Measurements from ENCODE around the gene WWP2.
A peak's percentile ranks its signal among the peaks of the same experiment; 100 is the strongest.
"Not testable (repeated sequence)": the region's sequence is repeated elsewhere in the genome, so short reads cannot be mapped to it uniquely, and the experiment has no call there.

WWP2 gene

GRCh38 chr16:69761983-69762813 lies at the start of gene WWP2:
TSS of gene WWP2 (plus strand) at chr16:69762332. CDS start at chr16:69787011, 24,679 bp downstream.
- peak; percentile 79 for DNase-seq

GRCh38 chr16:69712914-69713581 lies 49.1 kb upstream of the WWP2 start:
- DNase-seq = no peak

- no peak for DNase-seq
These were observed 45.1 kb upstream of the WWP2 start for GRCh38 chr16:69717066-69717465.

- no peak for DNase-seq
These were observed 43.9 kb upstream of the WWP2 start for GRCh38 chr16:69718111-69718764.

- no peak for DNase-seq
These were observed 41.2 kb upstream of the WWP2 start for GRCh38 chr16:69720822-69721430.

GRCh38 chr16:69721441-69721957 lies 40.6 kb upstream of the WWP2 start:
- DNase-seq = no peak

- DNase-seq = no peak
These were observed 37.7 kb upstream of the WWP2 start for GRCh38 chr16:69724414-69724873.

- DNase-seq = no peak
These were observed 37.1 kb upstream of the WWP2 start for GRCh38 chr16:69724981-69725479.

GRCh38 chr16:69725480-69726312 lies 36.4 kb upstream of the WWP2 start:
- no peak for DNase-seq

- DNase-seq = peak; percentile 86
These were observed 35.6 kb upstream of the WWP2 start, which contains the start of gene NQO1 for GRCh38 chr16:69726313-69727060. TSS of gene NQO1 (minus strand) at chr16:69726560. CDS start at chr16:69726439, 121 bp downstream.

GRCh38 chr16:69727916-69728270 lies 34.2 kb upstream of the WWP2 start:
- DNase-seq = no peak

GRCh38 chr16:69729030-69729429 lies 33.1 kb upstream of the WWP2 start:
- not testable (repeated sequence) for DNase-seq

- not testable (repeated sequence) for DNase-seq
These were observed 30.9 kb upstream of the WWP2 start for GRCh38 chr16:69731280-69731679.

- DNase-seq = no peak
These were observed 30.0 kb upstream of the WWP2 start for GRCh38 chr16:69732101-69732500.

GRCh38 chr16:69741519-69741918 lies 20.6 kb upstream of the WWP2 start:
- no peak for DNase-seq

- DNase-seq = no peak
These were observed 19.9 kb upstream of the WWP2 start for GRCh38 chr16:69741951-69742904.

- DNase-seq = no peak
These were observed 17.5 kb upstream of the WWP2 start for GRCh38 chr16:69744363-69745231.

- DNase-seq = no peak
These were observed 16.9 kb upstream of the WWP2 start for GRCh38 chr16:69745232-69745612.

- DNase-seq = no peak
These were observed 16.2 kb upstream of the WWP2 start for GRCh38 chr16:69745959-69746358.

Data from activated naive CD4-positive, alpha-beta T cell treated with anti-CD3 and anti-CD28 coated beads, Interleukin-2, amount 50 U/mL, for 16 hours (primary cell).